ENCODE measurements around the gene RXRA.

- TF ChIP-seq CTCF (IDR thresholded peaks at IDR 0.05): no peak
- TF ChIP-seq POLR2AphosphoS5 (IDR thresholded peaks at IDR 0.05): no peak
- no peak for TF ChIP-seq POLR2A (IDR thresholded peaks at IDR 0.05)
- no peak for TF ChIP-seq EP300 (IDR thresholded peaks at IDR 0.05)
Measured at GRCh38 chr9:134431095-134431494, 104.8 kb downstream of the RXRA start.

Measured in upper lobe of left lung (tissue), 4 donors.